PC-3 (cell line): ENCODE data around the gene PRICKLE4. TPM values are rescaled to one million over a fixed set of nuclear protein-coding genes. Genes with fewer than 3 reads are reported as not detected.
A peak's percentile ranks its signal among the peaks of the same experiment; 100 is the strongest.

ENCODE experiments used
- ATAC-seq: fragments of 200-7000 bp; cut with Tn5 transposase; 2 replicates; pipeline ENCODE4 v1.9.1; 2020; ENCODE audit warnings: mild to moderate bottlenecking, moderate library complexity
- BruUV-seq: library from RNA; stranded (reverse); fragments of 400-500 nt; replicated peaks from 2 replicates; lab custom pipeline; 2021; lab: Mats Ljungman, UMichigan
- CTCF ChIA-PET: fragments of 300-600 bp; sonication (Branson Sonifier 250); formaldehyde crosslinking; loops from one replicate; lab custom pipeline; 2022; ENCODE audit warnings: antibody characterized with exemption; lab: Charles Lee
- POLR2A ChIA-PET: fragments of 300-600 bp; sonication (Branson Sonifier 250); formaldehyde crosslinking; loops from one replicate; lab custom pipeline; 2022; ENCODE audit warnings: antibody characterized with exemption; ENCODE audit not compliant: unreplicated experiment; lab: Charles Lee
- DNase-seq: peaks from one replicate; pipeline ENCODE4 v3.0.0-alpha.2; 2015
- H2AFZ ChIP-seq: fragments of 300-600 bp; sonication (generic); 2 replicates; pipeline ENCODE4 v1.6.0; 2016; ENCODE audit warnings: antibody characterized with exemption, low read length
- H3F3A ChIP-seq: fragments of 300-600 bp; sonication (generic); one replicate; pipeline ENCODE4 v1.6.0; 2017; ENCODE audit warnings: antibody characterized with exemption, low read length, control low read depth, mild to moderate bottlenecking; ENCODE audit not compliant: unreplicated experiment
- H3K27ac ChIP-seq: fragments of 300-600 bp; sonication (generic); 2 replicates; pipeline ENCODE4 v1.5.1; 2016; ENCODE audit warnings: mild to moderate bottlenecking, low read length
- H3K27me3 ChIP-seq: fragments of 300-600 bp; sonication (generic); 2 replicates; pipeline ENCODE4 v1.6.1; 2016; ENCODE audit warnings: low read length, mixed read lengths
- H3K36me3 ChIP-seq: fragments of 300-600 bp; sonication (generic); 2 replicates; pipeline ENCODE4 v1.6.1; 2016; ENCODE audit warnings: low read depth, mixed run types, low read length, mixed read lengths
- H3K4me1 ChIP-seq: fragments of 300-600 bp; sonication (generic); 2 replicates; pipeline ENCODE4 v1.5.1; 2016; ENCODE audit warnings: low read length; ENCODE audit not compliant: insufficient read depth
- H3K4me2 ChIP-seq: fragments of 300-600 bp; sonication (generic); 2 replicates; pipeline ENCODE4 v1.6.0; 2016; ENCODE audit warnings: low read length
- H3K4me3 ChIP-seq: fragments of 300-600 bp; sonication (generic); 2 replicates; pipeline ENCODE4 v1.5.1; 2016; ENCODE audit warnings: mild to moderate bottlenecking, low read length, mixed read lengths
- H3K79me2 ChIP-seq: fragments of 300-600 bp; sonication (generic); 2 replicates; pipeline ENCODE4 v1.6.1; 2017; ENCODE audit warnings: low read length, mixed read lengths
- H3K9ac ChIP-seq: fragments of 300-600 bp; sonication (generic); 2 replicates; pipeline ENCODE4 v1.6.0; 2016; ENCODE audit warnings: mild to moderate bottlenecking, low read length
- H3K9me2 ChIP-seq: fragments of 300-600 bp; sonication (generic); replicated peaks from 2 replicates; pipeline ENCODE4 v1.6.1; 2016; ENCODE audit warnings: mixed run types, low read length, mixed read lengths
- H3K9me3 ChIP-seq: fragments of 300-600 bp; sonication (generic); 2 replicates; pipeline ENCODE4 v1.6.1; 2016; ENCODE audit warnings: low read length, mixed read lengths
- H4K20me1 ChIP-seq: fragments of 300-600 bp; sonication (generic); 2 replicates; pipeline ENCODE4 v1.6.1; 2016; ENCODE audit warnings: low read length, mixed read lengths
- CTCF ChIP-seq: fragments of 300-600 bp; sonication (generic); conservative IDR thresholded peaks from 2 replicates; pipeline ENCODE4 v1.5.1; 2017; ENCODE audit warnings: antibody characterized with exemption, low read depth, mild to moderate bottlenecking, low read length
- EZH2 ChIP-seq: fragments of 300-600 bp; sonication (generic); IDR thresholded peaks from one replicate; pipeline ENCODE4 v1.6.1; 2017; ENCODE audit warnings: antibody characterized with exemption, mild to moderate bottlenecking, low read length; ENCODE audit not compliant: unreplicated experiment
- EZH2phosphoT487 ChIP-seq: fragments of 300-600 bp; sonication (generic); IDR thresholded peaks from 2 replicates; pipeline ENCODE4 v1.6.1; 2018; ENCODE audit warnings: mild to moderate bottlenecking, antibody characterized with exemption, low read length, borderline replicate concordance
- intact Hi-C: fragments of 100-400 bp; cut with micrococcal nuclease; formaldehyde crosslinking; loops from 2 replicates; pipeline ENCODE4 v1.9.0; 2023
- total RNA-seq: library from RNA; depleted of rRNA; stranded (reverse); fragments of >200 nt; gene quantifications from 2 replicates; pipeline ENCODE4 v1.2.3, GENCODE V29; 2014

PRICKLE4 gene
- total RNA-seq, 1 experiment from 2014 or later, result 0.26 TPM

- 0 out of 2 replicates have a peak, but pooled peaks have one; percentile 12 for ATAC-seq
- peaks cover 23% of the 10 kb centered on the region for H3K4me1 ChIP-seq
- no peak for DNase-seq
- no peaks in the 10 kb centered on the region for H3K9me3 ChIP-seq
- H3K9ac ChIP-seq, result no peak overlapping the region
- no peak overlapping the region for H3K4me3 ChIP-seq
- intact Hi-C loops, result no loop called here
- BruUV-seq, result no TSS peak
- no peak overlapping the region for H3K4me2 ChIP-seq
- no peak overlapping the region for H3K27ac ChIP-seq
- H3K27me3 ChIP-seq, result no peaks in the 10 kb centered on the region
- no peaks in the 10 kb centered on the region for H4K20me1 ChIP-seq
- TF ChIP-seq CTCF (no peak), EZH2phosphoT487 (no peak), EZH2 (no peak)
- no peaks in the 10 kb centered on the region for H3K79me2 ChIP-seq
- H3K9me2 ChIP-seq, result no peaks in the 10 kb centered on the region
- no peak overlapping the region for H2AFZ ChIP-seq
- POLR2A ChIA-PET, result no interaction called here
- no peaks in the 10 kb centered on the region for H3K36me3 ChIP-seq
- CTCF ChIA-PET, result interaction anchor here (0.5 kb wide), 1 partner anchor 158 kb away, joined by 5 read pairs; no protein-coding TSS in a partner anchor
- no peaks in the 10 kb centered on the region for H3F3A ChIP-seq
Measured at GRCh38 chr6:41743406-41744235, 37.0 kb upstream of the PRICKLE4 start.

- no peak overlapping the region for H3K27ac ChIP-seq
- TF ChIP-seq CTCF (no peak), EZH2 (no peak), EZH2phosphoT487 (no peak)
- DNase-seq (no peak), ATAC-seq (no peak)
- no TSS peak for BruUV-seq
- H2AFZ ChIP-seq, result no peak overlapping the region
- no peak overlapping the region for H3K4me2 ChIP-seq
- H3K27me3 ChIP-seq, result no peaks in the 10 kb centered on the region
- no peaks in the 10 kb centered on the region for H3K9me3 ChIP-seq
- no peaks in the 10 kb centered on the region for H3K79me2 ChIP-seq
- H3K36me3 ChIP-seq, result no peaks in the 10 kb centered on the region
- intact Hi-C loops, result no loop called here
- H3F3A ChIP-seq, result no peaks in the 10 kb centered on the region
- no peak overlapping the region for H3K4me3 ChIP-seq
- H4K20me1 ChIP-seq, result no peaks in the 10 kb centered on the region
- ChIA-PET CTCF (no interaction called here), POLR2A (no interaction called here)
- peaks cover 23% of the 10 kb centered on the region for H3K4me1 ChIP-seq
- no peak overlapping the region for H3K9ac ChIP-seq
- no peaks in the 10 kb centered on the region for H3K9me2 ChIP-seq
Measured at GRCh38 chr6:41744236-41744787, 36.3 kb upstream of the PRICKLE4 start.

- Histone ChIP-seq H2AFZ (no peak overlapping the region), H3K4me3 (no peak overlapping the region), H3K9ac (no peak overlapping the region), H3K27me3 (no peaks in the 10 kb centered on the region), H3K9me3 (no peaks in the 10 kb centered on the region), H3K79me2 (no peaks in the 10 kb centered on the region), H3F3A (no peaks in the 10 kb centered on the region), H3K36me3 (no peaks in the 10 kb centered on the region), H4K20me1 (no peaks in the 10 kb centered on the region), H3K4me1 (peaks cover 19% of the 10 kb centered on the region), H3K27ac (no peak overlapping the region), H3K4me2 (no peak overlapping the region), H3K9me2 (no peaks in the 10 kb centered on the region)
- TF ChIP-seq EZH2, result no peak
- no peak for TF ChIP-seq CTCF
- no peak for TF ChIP-seq EZH2phosphoT487
- ChIA-PET POLR2A (no interaction called here), CTCF (no interaction called here)
- intact Hi-C loops, result no loop called here
- BruUV-seq, result no TSS peak
- ATAC-seq, result no peak
- no peak for DNase-seq
Measured at GRCh38 chr6:41746107-41746506, 34.5 kb upstream of the PRICKLE4 start.
